ENCODE results near the gene COL12A1.

DNA sequence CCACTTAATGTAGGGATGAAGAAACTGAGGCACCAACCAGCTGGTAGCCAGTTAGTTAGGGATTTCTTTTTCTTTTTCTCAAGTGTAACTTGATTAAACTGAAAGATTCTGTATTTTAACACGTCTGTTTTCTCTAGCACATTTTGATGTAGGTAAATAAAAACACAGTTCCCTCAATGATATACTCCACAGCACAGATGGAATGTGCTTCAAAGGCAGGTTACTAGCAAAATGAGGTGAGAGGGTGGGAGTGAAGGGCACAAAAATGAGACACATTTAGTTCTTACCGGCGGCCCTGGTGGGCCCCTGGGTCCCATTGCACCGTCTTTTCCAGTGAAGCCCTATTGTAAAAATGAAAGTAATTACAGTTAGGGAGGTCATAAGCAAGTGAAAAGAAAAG is 108.9 kb downstream of the COL12A1 start:
- no peak for TF ChIP-seq POLR2A (IDR thresholded peaks at IDR 0.05; ENCODE audit: low read depth, low read length)
- no peak for TF ChIP-seq POLR2AphosphoS5 (IDR thresholded peaks at IDR 0.05; ENCODE audit: low read depth, low read length)

All from GM12892 (cell line).